CD14-positive monocyte (primary cell): ENCODE measurements around the gene CDH18. TPM values are rescaled to one million over a fixed set of nuclear protein-coding genes. Genes with fewer than 3 reads are reported as not detected.

Source experiments
- DNase-seq, 3 donors: peaks; one replicate each; pipeline ENCODE4 v3.0.0-alpha.2; 2011 to 2022
- H2AFZ ChIP-seq: 2 replicates; pipeline ENCODE4 v1.6.0; 2012; ENCODE audit warnings: mild to moderate bottlenecking, low read depth, low read length, inconsistent platforms; ENCODE audit not compliant: insufficient read depth, poor library complexity, severe bottlenecking
- H3K27ac ChIP-seq, 2 donors: 1 replicate in 1 of 2; 2 replicates in 1 of 2; pipeline ENCODE4 v1.5.1; 2012 to 2013; ENCODE audit warnings: low read length in 2 of 2, control low read depth in 1 of 2, inconsistent platforms in 1 of 2, low read depth in 1 of 2, mild to moderate bottlenecking in 1 of 2
- H3K27me3 ChIP-seq, 2 donors: one replicate each; pipeline versions ENCODE4 v1.6.0 to v1.6.1; 2011 to 2013; ENCODE audit warnings: low read length in 2 of 2; ENCODE audit not compliant: control insufficient read depth in 2 of 2, insufficient read depth in 2 of 2
- H3K36me3 ChIP-seq, 2 donors: replicated peaks in 1 of 2; 1 replicate in 1 of 2; 2 replicates in 1 of 2; pipeline versions ENCODE4 v1.5.1 to v1.6.1; 2012 to 2013; ENCODE audit warnings: low read length in 2 of 2, control low read depth in 1 of 2, inconsistent platforms in 1 of 2, mild to moderate bottlenecking in 1 of 2; ENCODE audit not compliant: insufficient read depth in 2 of 2, control insufficient read depth in 1 of 2
- H3K4me1 ChIP-seq, 2 donors: 1 replicate in 1 of 2; 2 replicates in 1 of 2; pipeline versions ENCODE4 v1.5.1 to v1.6.1; 2012 to 2013; ENCODE audit warnings: low read length in 2 of 2, control low read depth in 1 of 2, inconsistent platforms in 1 of 2, mild to moderate bottlenecking in 1 of 2, moderate library complexity in 1 of 2; ENCODE audit not compliant: insufficient read depth in 2 of 2, control insufficient read depth in 1 of 2
- H3K4me2 ChIP-seq: replicated peaks from 2 replicates; pipeline ENCODE3; 2012; ENCODE audit warnings: low read length, moderate library complexity, mild to moderate bottlenecking; ENCODE audit not compliant: poor library complexity, severe bottlenecking; ENCODE audit errors: extremely low read depth
- H3K4me3 ChIP-seq, 3 experiments: fragments of 200-600 bp in 1 of 3; sonication (generic) in 1 of 3; replicated peaks in 1 of 3; 1 replicate in 2 of 3; 2 replicates in 1 of 3; pipeline ENCODE4 v1.5.1; 2011 to 2013; ENCODE audit warnings: low read length in 3 of 3, mild to moderate bottlenecking in 3 of 3, control low read depth in 2 of 3, low read depth in 2 of 3, inconsistent platforms in 1 of 3, moderate library complexity in 1 of 3
- H3K79me2 ChIP-seq: 2 replicates; pipeline ENCODE4 v1.6.0; 2012; ENCODE audit warnings: mild to moderate bottlenecking, control low read depth, inconsistent platforms, low read length, moderate library complexity; ENCODE audit not compliant: insufficient read depth
- H3K9ac ChIP-seq: 2 replicates; pipeline ENCODE4 v1.6.0; 2017; ENCODE audit warnings: low read length, mild to moderate bottlenecking; ENCODE audit not compliant: insufficient read depth, poor library complexity, severe bottlenecking
- H3K9me3 ChIP-seq, 2 donors: replicated peaks in 1 of 2; 1 replicate in 1 of 2; 2 replicates in 1 of 2; pipeline versions ENCODE4 v1.5.1 to v1.6.1; 2012 to 2013; ENCODE audit warnings: low read length in 2 of 2, control low read depth in 1 of 2; ENCODE audit not compliant: control insufficient read depth in 1 of 2, insufficient read depth in 1 of 2
- H4K20me1 ChIP-seq: 2 replicates; pipeline ENCODE4 v1.6.0; 2012; ENCODE audit warnings: mild to moderate bottlenecking, low read length, control low read depth, moderate library complexity; ENCODE audit not compliant: insufficient read depth
- H3K27ac Mint-ChIP-seq, 7 donors: one replicate each; pipeline ENCODE4 v1.8.0; 2020; ENCODE audit warnings: mild to moderate bottlenecking in 7 of 7, mixed read lengths in 7 of 7, moderate library complexity in 6 of 7, inconsistent platforms in 2 of 7
- H3K27me3 Mint-ChIP-seq, 3 donors: one replicate each; pipeline ENCODE4 v1.8.0; 2021 to 2022; ENCODE audit warnings: low read depth in 3 of 3, mild to moderate bottlenecking in 3 of 3, mixed read lengths in 3 of 3, moderate library complexity in 3 of 3, inconsistent platforms in 1 of 3
- H3K36me3 Mint-ChIP-seq, 2 donors: one replicate each; pipeline ENCODE4 v1.8.0; 2020; ENCODE audit warnings: mixed read lengths in 2 of 2, inconsistent platforms in 1 of 2, mild to moderate bottlenecking in 1 of 2
- H3K4me1 Mint-ChIP-seq: one replicate; pipeline ENCODE4 v1.8.0; 2020; ENCODE audit warnings: mild to moderate bottlenecking, mixed read lengths
- H3K4me3 Mint-ChIP-seq, 2 donors: one replicate each; pipeline ENCODE4 v1.8.0; 2020; ENCODE audit warnings: mild to moderate bottlenecking in 2 of 2, mixed read lengths in 2 of 2, moderate library complexity in 1 of 2
- H3K9me3 Mint-ChIP-seq, 7 donors: one replicate each; pipeline ENCODE4 v1.8.0; 2020 to 2022; ENCODE audit warnings: mixed read lengths in 7 of 7, mild to moderate bottlenecking in 6 of 7, moderate library complexity in 6 of 7, inconsistent platforms in 2 of 7
- CTCF ChIP-seq: fragments of 200-600 bp; IDR thresholded peaks from one replicate; pipeline ENCODE4 v1.8.0; 2022; ENCODE audit warnings: antibody characterized with exemption, mild to moderate bottlenecking
- WGBS: methylation state at CpG from one replicate; pipeline ENCODE4 v1.1.5; 2013; ENCODE audit warnings: missing lambda C conversion rate; ENCODE audit not compliant: insufficient coverage; 5-methylcytosine and 5-hydroxymethylcytosine counted together
- intact Hi-C, 2 donors: fragments of 100-400 bp; cut with micrococcal nuclease; formaldehyde crosslinking; loops; one replicate each; pipeline versions ENCODE4 v1.15.0 to v1.15.1; 2023
- polyA plus RNA-seq, 3 donors: library from polyadenylated mRNA; depleted of rRNA in 1 of 3; unstranded in 2 of 3; stranded (reverse) in 1 of 3; fragments of 300-500 nt in 2 of 3; fragments of >200 nt in 1 of 3; fragmentation: Illumina TruSeq in 2 of 3; gene quantifications; 1 replicate in 2 of 3; 2 replicates in 1 of 3; pipeline ENCODE4 v1.2.3, GENCODE V29; 2012 to 2021

The CDH18 gene
- polyA plus RNA-seq, 3 donors = not detected

- no peaks in the 10 kb centered on the region for H3K36me3 ChIP-seq
- H3K4me1 ChIP-seq = no peaks in the 10 kb centered on the region
- H3K27me3 ChIP-seq = no peaks in the 10 kb centered on the region
- no peak for DNase-seq
- Mint-ChIP-seq H3K27me3 (no peaks in the 10 kb centered on the region), H3K4me1 (no peaks in the 10 kb centered on the region), H3K9me3 (peaks cover 0 to 6% (median 1%) of the 10 kb centered on the region in 7 donors), H3K27ac (no peak overlapping the region), H3K36me3 (no peaks in the 10 kb centered on the region), H3K4me3 (no peak overlapping the region)
- no peak overlapping the region for H3K4me3 ChIP-seq
- WGBS = 81% methylated on average over 3 of the region's 4 CpGs
- intact Hi-C loops = no loop called here
- no peaks in the 10 kb centered on the region for H4K20me1 ChIP-seq
- H3K9ac ChIP-seq = no peak overlapping the region
- H3K27ac ChIP-seq = no peak overlapping the region
- no peak overlapping the region for H2AFZ ChIP-seq
- no peak for TF ChIP-seq CTCF
- H3K79me2 ChIP-seq = no peaks in the 10 kb centered on the region
- no peak overlapping the region for H3K4me2 ChIP-seq
- H3K9me3 ChIP-seq = peaks cover 4 to 9% of the 10 kb centered on the region in 2 donors
These were observed 451.6 kb downstream of the CDH18 start for GRCh38 chr5:19536387-19536786.

- DNase-seq = no peak
- Histone ChIP-seq H3K79me2 (no peaks in the 10 kb centered on the region), H3K36me3 (no peaks in the 10 kb centered on the region), H3K27ac (no peak overlapping the region), H3K4me2 (no peak overlapping the region), H4K20me1 (no peaks in the 10 kb centered on the region), H3K4me1 (no peaks in the 10 kb centered on the region), H3K9ac (no peak overlapping the region), H3K27me3 (no peaks in the 10 kb centered on the region), H2AFZ (no peak overlapping the region), H3K9me3 (peaks cover 0 to 4% of the 10 kb centered on the region in 2 donors), H3K4me3 (no peak overlapping the region)
- H3K9me3 Mint-ChIP-seq = peaks cover 0 to 4% (median 2%) of the 10 kb centered on the region in 7 donors
- H3K36me3 Mint-ChIP-seq = no peaks in the 10 kb centered on the region
- H3K4me1 Mint-ChIP-seq = no peaks in the 10 kb centered on the region
- no peak overlapping the region for H3K27ac Mint-ChIP-seq
- intact Hi-C loops = no loop called here
- TF ChIP-seq CTCF = no peak
- H3K27me3 Mint-ChIP-seq = no peaks in the 10 kb centered on the region
- H3K4me3 Mint-ChIP-seq = no peak overlapping the region
- no CpG with 5 or more reads among the region's 1 CpG for WGBS
These were observed 453.2 kb downstream of the CDH18 start for GRCh38 chr5:19534751-19535150.
